Uterus (tissue), 4 donors: ENCODE measurements around the gene PDK1. TPM values are rescaled to one million over a fixed set of nuclear protein-coding genes. Genes with fewer than 3 reads are reported as not detected.

ENCODE experiments used
- DNase-seq, 2 donors: peaks; one replicate each; pipeline ENCODE4 v3.0.0-alpha.2; 2019 to 2020
- H3K27ac ChIP-seq, 2 donors: fragments of 200-600 bp; sonication (generic); 1 replicate in 1 of 2; 2 replicates in 1 of 2; pipeline ENCODE4 v1.5.1; 2016 to 2018
- H3K27me3 ChIP-seq, 2 donors: fragments of 200-600 bp; sonication (generic); one replicate each; pipeline ENCODE4 v1.5.1; 2018 to 2019; ENCODE audit warnings: control low read depth in 1 of 2
- H3K36me3 ChIP-seq, 2 donors: fragments of 200-600 bp; sonication (generic); one replicate each; pipeline ENCODE4 v1.5.1; 2019; ENCODE audit warnings: control low read depth in 1 of 2
- H3K4me1 ChIP-seq, 2 donors: fragments of 200-600 bp; sonication (generic); one replicate each; pipeline ENCODE4 v1.5.1; 2018 to 2019; ENCODE audit warnings: control low read depth in 1 of 2
- H3K4me3 ChIP-seq, 2 donors: fragments of 200-600 bp; sonication (generic); 1 replicate in 1 of 2; 2 replicates in 1 of 2; pipeline ENCODE4 v1.5.1; 2018 to 2019; ENCODE audit warnings: mild to moderate bottlenecking in 1 of 2
- H3K9me3 ChIP-seq, 2 donors: fragments of 200-600 bp; sonication (generic); one replicate each; pipeline ENCODE4 v1.5.1; 2019; ENCODE audit warnings: control low read depth in 1 of 2
- POLR2A ChIP-seq, 2 donors: fragments of 450-650 bp; IDR thresholded peaks; one replicate each; pipeline ENCODE4 v1.6.1; 2016; ENCODE audit warnings: antibody characterized with exemption in 2 of 2, mild to moderate bottlenecking in 1 of 2, moderate library complexity in 1 of 2
- intact Hi-C: fragments of 100-400 bp; cut with DNase I; formaldehyde crosslinking; loops from one replicate; pipeline ENCODE4 v1.15.1; 2023; ENCODE audit warnings: low total_unique reads
- total RNA-seq, 4 donors: library from RNA; depleted of rRNA in 3 of 4; stranded (reverse); fragments of >200 nt in 3 of 4; gene quantifications; one replicate each; pipeline versions ENCODE4 v1.1.0 to v1.2.4, GENCODE V29; 2014 to 2023
- TF ChIP-seq, protein P1 (sequence below), 4 experiments: fragments of 200-600 bp in 2 of 4; fragments of 450-650 bp in 2 of 4; sonication (generic) in 2 of 4; IDR thresholded peaks; one replicate each; pipeline ENCODE4 v1.5.1; 2016 to 2019; ENCODE audit warnings: antibody characterized with exemption in 4 of 4, mild to moderate bottlenecking in 2 of 4, moderate library complexity in 1 of 4
- donor health status: DM: yes; HTN: yes; CAD: no.

PDK1 gene
- total RNA-seq, 4 donors from 2014 or later: 1.5 to 42.4 (median 20.1) TPM

- Histone ChIP-seq H3K4me1 (peaks cover 0 to 5% of the 10 kb centered on the region in 2 donors), H3K27ac (no peak overlapping the region), H3K36me3 (no peaks in the 10 kb centered on the region), H3K27me3 (no peaks in the 10 kb centered on the region), H3K4me3 (no peak overlapping the region), H3K9me3 (no peaks in the 10 kb centered on the region)
- intact Hi-C loops: no loop called here
- TF ChIP-seq POLR2A (IDR thresholded peaks at IDR 0.05): no peak
- TF ChIP-seq, protein P1, sequence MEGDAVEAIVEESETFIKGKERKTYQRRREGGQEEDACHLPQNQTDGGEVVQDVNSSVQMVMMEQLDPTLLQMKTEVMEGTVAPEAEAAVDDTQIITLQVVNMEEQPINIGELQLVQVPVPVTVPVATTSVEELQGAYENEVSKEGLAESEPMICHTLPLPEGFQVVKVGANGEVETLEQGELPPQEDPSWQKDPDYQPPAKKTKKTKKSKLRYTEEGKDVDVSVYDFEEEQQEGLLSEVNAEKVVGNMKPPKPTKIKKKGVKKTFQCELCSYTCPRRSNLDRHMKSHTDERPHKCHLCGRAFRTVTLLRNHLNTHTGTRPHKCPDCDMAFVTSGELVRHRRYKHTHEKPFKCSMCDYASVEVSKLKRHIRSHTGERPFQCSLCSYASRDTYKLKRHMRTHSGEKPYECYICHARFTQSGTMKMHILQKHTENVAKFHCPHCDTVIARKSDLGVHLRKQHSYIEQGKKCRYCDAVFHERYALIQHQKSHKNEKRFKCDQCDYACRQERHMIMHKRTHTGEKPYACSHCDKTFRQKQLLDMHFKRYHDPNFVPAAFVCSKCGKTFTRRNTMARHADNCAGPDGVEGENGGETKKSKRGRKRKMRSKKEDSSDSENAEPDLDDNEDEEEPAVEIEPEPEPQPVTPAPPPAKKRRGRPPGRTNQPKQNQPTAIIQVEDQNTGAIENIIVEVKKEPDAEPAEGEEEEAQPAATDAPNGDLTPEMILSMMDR (IDR thresholded peaks at IDR 0.05): no peak
- no peak for DNase-seq
Observed at GRCh38 chr2:172558372-172558771, 2.5 kb downstream of the PDK1 start.

DNA sequence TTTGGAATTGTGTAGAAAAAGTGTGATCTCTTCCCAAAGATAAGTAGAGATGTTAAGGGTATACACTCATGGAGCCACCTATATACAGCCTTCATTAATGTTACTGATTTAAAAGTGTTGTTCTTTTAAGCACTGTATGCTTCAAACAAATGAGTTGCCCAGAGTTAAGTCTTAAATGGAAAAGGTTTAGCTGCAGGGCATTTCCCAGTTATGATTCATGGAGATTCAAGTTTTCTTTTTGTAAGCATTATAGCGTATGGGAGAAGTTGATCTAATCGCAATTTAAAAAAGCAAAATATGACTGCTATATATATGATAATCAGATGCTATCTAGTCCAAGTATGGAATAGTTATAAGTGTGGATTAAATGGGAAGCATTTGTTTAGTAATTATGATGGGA lies 4.8 kb downstream of the PDK1 start:
- no peak for DNase-seq
- Histone ChIP-seq H3K4me3 (no peak overlapping the region), H3K36me3 (no peaks in the 10 kb centered on the region), H3K9me3 (no peaks in the 10 kb centered on the region), H3K27ac (no peak overlapping the region), H3K27me3 (no peaks in the 10 kb centered on the region), H3K4me1 (peaks cover 0 to 5% of the 10 kb centered on the region in 2 donors)
- intact Hi-C loops: no loop called here
- TF ChIP-seq POLR2A (IDR thresholded peaks at IDR 0.05): no peak
- TF ChIP-seq, protein P1 (IDR thresholded peaks at IDR 0.05): no peak

- Histone ChIP-seq H3K4me3 (no peak overlapping the region), H3K9me3 (no peaks in the 10 kb centered on the region), H3K4me1 (peaks cover 0 to 5% of the 10 kb centered on the region in 2 donors), H3K36me3 (no peaks in the 10 kb centered on the region), H3K27me3 (no peaks in the 10 kb centered on the region), H3K27ac (no peak overlapping the region)
- DNase-seq: no peak
- intact Hi-C loops: no loop called here
- TF ChIP-seq, protein P1 (IDR thresholded peaks at IDR 0.05): no peak
- TF ChIP-seq POLR2A (IDR thresholded peaks at IDR 0.05): no peak
Observed at GRCh38 chr2:172561270-172561669, 5.4 kb downstream of the PDK1 start.

DNA sequence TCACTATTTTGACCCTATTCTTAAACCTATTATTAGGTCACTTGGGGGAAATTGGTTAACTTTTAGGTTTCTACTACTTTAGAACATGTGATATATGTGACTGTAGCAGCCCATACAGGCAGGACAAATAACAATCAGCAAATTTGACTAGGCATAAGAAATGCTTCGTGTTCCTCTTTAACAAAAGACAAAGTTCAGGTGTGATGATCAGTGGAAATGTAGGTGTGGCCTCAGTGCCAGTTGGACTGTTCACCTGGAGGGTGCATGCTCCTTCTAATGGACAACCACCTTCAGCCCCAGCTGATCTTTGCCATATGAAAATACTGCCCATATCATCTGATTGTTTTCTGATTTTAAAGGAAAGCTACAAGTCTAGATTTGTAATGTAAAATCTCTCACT lies 6.4 kb downstream of the PDK1 start:
- DNase-seq: no peak
- H3K9me3 ChIP-seq: no peaks in the 10 kb centered on the region
- no peaks in the 10 kb centered on the region for H3K27me3 ChIP-seq
- no peak overlapping the region for H3K4me3 ChIP-seq
- H3K4me1 ChIP-seq: no peaks in the 10 kb centered on the region
- no peak for TF ChIP-seq POLR2A (IDR thresholded peaks at IDR 0.05)
- TF ChIP-seq, protein P1 (IDR thresholded peaks at IDR 0.05): no peak
- H3K27ac ChIP-seq: no peak overlapping the region
- intact Hi-C loops: no loop called here
- no peaks in the 10 kb centered on the region for H3K36me3 ChIP-seq

- H3K36me3 ChIP-seq: no peaks in the 10 kb centered on the region
- no peak for DNase-seq
- no peak for TF ChIP-seq POLR2A (IDR thresholded peaks at IDR 0.05)
- TF ChIP-seq, protein P1 (IDR thresholded peaks at IDR 0.05): no peak
- H3K27ac ChIP-seq: no peak overlapping the region
- no peaks in the 10 kb centered on the region for H3K4me1 ChIP-seq
- H3K27me3 ChIP-seq: no peaks in the 10 kb centered on the region
- no peak overlapping the region for H3K4me3 ChIP-seq
- intact Hi-C loops: no loop called here
- no peaks in the 10 kb centered on the region for H3K9me3 ChIP-seq
Observed at GRCh38 chr2:172564376-172564775, 8.5 kb downstream of the PDK1 start.
